HPDE6-E6E7 (cell line): ENCODE results near the gene PPIF.
A peak's percentile ranks its signal among the peaks of the same experiment; 100 is the strongest.
"Not testable (repeated sequence)": the region's sequence is repeated elsewhere in the genome, so short reads cannot be mapped to it uniquely, and the experiment has no call there.

Experiments used
- DNase-seq: peaks from one replicate; pipeline ENCODE4 v3.0.0; 2011; ENCODE audit warnings: missing footprints; ENCODE audit errors: extremely low spot score

The PPIF gene

GRCh38 chr10:79331709-79332108 is 15.6 kb upstream of the PPIF start:
- DNase-seq = peak; percentile 76

- DNase-seq = not testable (repeated sequence)
Measured at GRCh38 chr10:79332610-79333315, 14.5 kb upstream of the PPIF start.

GRCh38 chr10:79333513-79333912 is 13.8 kb upstream of the PPIF start:
- no peak for DNase-seq

- DNase-seq = no peak
Measured at GRCh38 chr10:79334573-79334972, 12.7 kb upstream of the PPIF start.

GRCh38 chr10:79335094-79335469 is 12.2 kb upstream of the PPIF start:
- no peak for DNase-seq

- no peak for DNase-seq
Measured at GRCh38 chr10:79335470-79336235, 11.6 kb upstream of the PPIF start.

- DNase-seq = no peak
Measured at GRCh38 chr10:79336276-79336675, 11.0 kb upstream of the PPIF start.

- DNase-seq = no peak
Measured at GRCh38 chr10:79336739-79337138, 10.5 kb upstream of the PPIF start.

- not testable (repeated sequence) for DNase-seq
Measured at GRCh38 chr10:79337783-79338469, 9.3 kb upstream of the PPIF start.

- no peak for DNase-seq
Measured at GRCh38 chr10:79339266-79339665, 8.0 kb upstream of the PPIF start.

- no peak for DNase-seq
Measured at GRCh38 chr10:79340646-79341244, 6.5 kb upstream of the PPIF start.

- DNase-seq = no peak
Measured at GRCh38 chr10:79342295-79342761, 4.9 kb upstream of the PPIF start.

GRCh38 chr10:79342811-79343561 is 4.3 kb upstream of the PPIF start:
- no peak for DNase-seq

- no peak for DNase-seq
Measured at GRCh38 chr10:79344502-79345195, 2.6 kb upstream of the PPIF start.

GRCh38 chr10:79345241-79346011 is 1.8 kb upstream of the PPIF start:
- no peak for DNase-seq

GRCh38 chr10:79346012-79346340 is 1.3 kb upstream of the PPIF start:
- no peak for DNase-seq

- DNase-seq = no peak
Measured at GRCh38 chr10:79346388-79347225, 662 bp upstream of the PPIF start.

GRCh38 chr10:79347894-79348639 is 798 bp downstream of the PPIF start:
- no peak for DNase-seq

GRCh38 chr10:79348640-79348988 is 1.3 kb downstream of the PPIF start:
- DNase-seq = no peak
